IMR-90 (cell line): ENCODE measurements around the gene EHMT1. TPM values are rescaled to one million over a fixed set of nuclear protein-coding genes. Genes with fewer than 3 reads are reported as not detected.
"Not testable (repeated sequence)": the region's sequence is repeated elsewhere in the genome, so short reads cannot be mapped to it uniquely, and the experiment has no call there.

Experiments
- ATAC-seq: fragments of 200-7000 bp; cut with Tn5 transposase; 2 replicates; pipeline ENCODE4 v1.9.1; 2020; ENCODE audit warnings: low read depth, mild to moderate bottlenecking, moderate library complexity
- BruUV-seq: library from RNA; stranded (reverse); fragments of 400-500 nt; replicated peaks from 2 replicates; lab custom pipeline; 2021; lab: Mats Ljungman, UMichigan
- CTCF ChIA-PET: fragments of 300-600 bp; formaldehyde crosslinking; extraction: SDS; loops from one replicate; lab custom pipeline; 2021; ENCODE audit warnings: antibody characterized with exemption; lab: Yijun Ruan, JAX
- POLR2A ChIA-PET: fragments of 300-600 bp; sonication (Branson Sonifier 250); formaldehyde crosslinking; loops from one replicate; lab custom pipeline; 2022; ENCODE audit warnings: antibody characterized with exemption; ENCODE audit not compliant: unreplicated experiment; lab: Charles Lee
- DNase-seq: peaks from one replicate; pipeline ENCODE4 v3.0.0; 2013
- H2AFZ ChIP-seq: replicated peaks from 2 replicates; pipeline ENCODE3; 2013; ENCODE audit warnings: low read length, mild to moderate bottlenecking; ENCODE audit not compliant: poor library complexity
- H2AK5ac ChIP-seq: 2 replicates; pipeline ENCODE4 v1.6.1; 2013; ENCODE audit warnings: low read depth, low read length, inconsistent platforms
- H2AK9ac ChIP-seq: replicated peaks from 2 replicates; pipeline ENCODE3; 2013; ENCODE audit warnings: mild to moderate bottlenecking, low read depth, low read length, moderate library complexity; ENCODE audit not compliant: poor library complexity
- H2BK120ac ChIP-seq: 2 replicates; pipeline ENCODE4 v1.6.1; 2013; ENCODE audit warnings: low read depth, low read length, inconsistent platforms
- H2BK15ac ChIP-seq: 3 replicates; pipeline ENCODE4 v1.6.1; 2013; ENCODE audit warnings: low read depth, low read length, inconsistent platforms
- H2BK20ac ChIP-seq: 2 replicates; pipeline ENCODE4 v1.6.1; 2013; ENCODE audit warnings: low read depth, mild to moderate bottlenecking, inconsistent platforms, low read length, moderate library complexity
- H2BK5ac ChIP-seq: 2 replicates; pipeline ENCODE4 v1.6.1; 2013; ENCODE audit warnings: mild to moderate bottlenecking, low read depth, low read length, inconsistent platforms; ENCODE audit not compliant: poor library complexity, severe bottlenecking
- H3K14ac ChIP-seq: replicated peaks from 2 replicates; pipeline ENCODE4 v1.6.1; 2013; ENCODE audit warnings: low read depth, low read length, inconsistent platforms
- H3K18ac ChIP-seq: 2 replicates; pipeline ENCODE4 v1.6.1; 2013; ENCODE audit warnings: low read depth, low read length, control low read depth
- H3K23ac ChIP-seq: 2 replicates; pipeline ENCODE4 v1.6.1; 2013; ENCODE audit warnings: low read depth, low read length, inconsistent platforms
- H3K27ac ChIP-seq: 2 replicates; pipeline ENCODE4 v1.5.1; 2013; ENCODE audit warnings: mild to moderate bottlenecking, control low read depth, low read length; ENCODE audit not compliant: insufficient read depth
- H3K27me3 ChIP-seq: 2 replicates; pipeline ENCODE4 v1.6.1; 2013; ENCODE audit warnings: low read length; ENCODE audit not compliant: control insufficient read depth, insufficient read depth
- H3K36me3 ChIP-seq: 2 replicates; pipeline ENCODE4 v1.6.1; 2013; ENCODE audit warnings: low read length, mixed read lengths; ENCODE audit not compliant: control insufficient read depth, insufficient read depth
- H3K4ac ChIP-seq: 2 replicates; pipeline ENCODE4 v1.6.1; 2013; ENCODE audit warnings: low read depth, low read length, inconsistent platforms
- H3K4me1 ChIP-seq: 2 replicates; pipeline ENCODE4 v1.6.1; 2013; ENCODE audit warnings: low read length, mixed read lengths; ENCODE audit not compliant: control insufficient read depth, insufficient read depth
- H3K4me2 ChIP-seq: 2 replicates; pipeline ENCODE4 v1.6.1; 2013; ENCODE audit warnings: low read depth, mild to moderate bottlenecking, control low read depth, low read length, moderate library complexity
- H3K4me3 ChIP-seq: 2 replicates; pipeline ENCODE4 v1.5.1; 2013; ENCODE audit warnings: low read depth, mild to moderate bottlenecking, control low read depth, low read length, moderate library complexity; ENCODE audit not compliant: insufficient read depth
- H3K56ac ChIP-seq: 2 replicates; pipeline ENCODE4 v1.6.1; 2013; ENCODE audit warnings: low read length, inconsistent platforms; ENCODE audit not compliant: insufficient read depth; ENCODE audit errors: extremely low read depth
- H3K79me1 ChIP-seq, 2 experiments: 2 replicates each; pipeline ENCODE4 v1.6.1; 2013; ENCODE audit warnings: low read length in 2 of 2, inconsistent platforms in 1 of 2, low read depth in 1 of 2
- H3K9ac ChIP-seq: 2 replicates; pipeline ENCODE4 v1.6.1; 2013; ENCODE audit warnings: low read depth, low read length, control low read depth
- H3K9me1 ChIP-seq: 2 replicates; pipeline ENCODE4 v1.6.1; 2013; ENCODE audit warnings: low read length, inconsistent platforms; ENCODE audit not compliant: insufficient read depth
- H3K9me3 ChIP-seq: 2 replicates; pipeline ENCODE4 v1.6.1; 2013; ENCODE audit warnings: low read length; ENCODE audit not compliant: control insufficient read depth, insufficient read depth
- H4K20me1 ChIP-seq: 2 replicates; pipeline ENCODE4 v1.6.1; 2013; ENCODE audit warnings: low read length, inconsistent platforms; ENCODE audit not compliant: insufficient read depth
- H4K5ac ChIP-seq: 2 replicates; pipeline ENCODE4 v1.6.1; 2013; ENCODE audit warnings: mild to moderate bottlenecking, low read depth, low read length, control low read depth
- H4K8ac ChIP-seq, 2 experiments: 2 replicates each; pipeline ENCODE4 v1.6.1; 2013; ENCODE audit warnings: low read depth in 2 of 2, low read length in 2 of 2, control low read depth in 1 of 2, inconsistent platforms in 1 of 2
- H4K91ac ChIP-seq: 2 replicates; pipeline ENCODE4 v1.6.1; 2013; ENCODE audit warnings: low read depth, low read length, inconsistent platforms; ENCODE audit not compliant: insufficient read depth
- WGBS, 2 experiments: methylation state at CpG; one replicate each; pipeline versions ENCODE4 v1.1.5 to v1.1.7; 2013; ENCODE audit warnings: missing lambda C conversion rate in 2 of 2; ENCODE audit not compliant: insufficient read length in 1 of 2; ENCODE audit errors: extremely low coverage in 2 of 2; 5-methylcytosine and 5-hydroxymethylcytosine counted together
- dilution Hi-C: fragments of 300-500 bp; cut with HindIII; formaldehyde crosslinking; loops from one replicate; pipeline ENCODE4 v1.14.3; 2018; ENCODE audit warnings: low sequenced_read_pairs; ENCODE audit not compliant: unreplicated experiment
- in situ Hi-C: fragments of 300-500 bp; cut with MboI; formaldehyde crosslinking; loops from 3 replicates; pipeline ENCODE4 v1.14.3; 2019; ENCODE audit warnings: low sequenced_read_pairs, inconsistent platforms, mixed read lengths
- intact Hi-C: fragments of 100-400 bp; cut with micrococcal nuclease; formaldehyde crosslinking; loops from 2 replicates; pipeline ENCODE4 v1.10.0; 2022
- polyA plus RNA-seq, 3 experiments: library from polyadenylated mRNA; depleted of rRNA; stranded (reverse); fragments of >200 nt; gene quantifications; 2 replicates each; pipeline ENCODE4 v1.2.3, GENCODE V29; 2012; ENCODE audit warnings: low replicate concordance in 1 of 3
- total RNA-seq: library from RNA; depleted of rRNA; stranded (reverse); fragments of >200 nt; gene quantifications from 2 replicates; pipeline ENCODE4 v1.2.3, GENCODE V29; 2012

EHMT1 gene
- total and polyA plus RNA-seq, 2 of the 4 experiments (the other 2 are of a cell fraction) = 32.8 to 35.1 TPM

GRCh38 chr9:137622211-137622610, 3.4 kb downstream of the EHMT1 start:
- H2AK5ac ChIP-seq, H3K9ac ChIP-seq, intact Hi-C loops, H3K14ac ChIP-seq, H2BK120ac ChIP-seq, H3K27me3 ChIP-seq, BruUV-seq, dilution Hi-C loops, H2AFZ ChIP-seq, H3K4ac ChIP-seq, H2BK20ac ChIP-seq, H3K4me3 ChIP-seq, H2BK15ac ChIP-seq, H3K4me2 ChIP-seq, H3K36me3 ChIP-seq, H3K23ac ChIP-seq, H3K18ac ChIP-seq, H2AK9ac ChIP-seq, CTCF ChIA-PET, H3K56ac ChIP-seq, H4K91ac ChIP-seq, POLR2A ChIA-PET, H4K8ac ChIP-seq, H3K9me3 ChIP-seq, ATAC-seq, H2BK5ac ChIP-seq, H3K27ac ChIP-seq, DNase-seq, H4K5ac ChIP-seq, in situ Hi-C loops: not testable (repeated sequence)
- H4K20me1 ChIP-seq = peaks cover 74% of the 10 kb centered on the region
- H3K79me1 ChIP-seq = peaks cover 19 to 71% of the 10 kb centered on the region in 2 experiments
- 92% methylated on average over 2 of the region's 8 CpGs; no CpG with 5 or more reads in 1 of the 2 experiments for WGBS, 2 experiments
- peaks cover 14% of the 10 kb centered on the region for H3K9me1 ChIP-seq
- peaks cover 11% of the 10 kb centered on the region for H3K4me1 ChIP-seq
